ENCODE measurements around the gene TNRC6C. TPM values are rescaled to one million over a fixed set of nuclear protein-coding genes. Genes with fewer than 3 reads are reported as not detected.
"Not testable (repeated sequence)": the region's sequence is repeated elsewhere in the genome, so short reads cannot be mapped to it uniquely, and the experiment has no call there.

TNRC6C gene
- total RNA-seq, 1 donor from 2014 or later = 27.0 TPM

- DNase-seq (ENCODE audit: low spot score in 2 of 2, unreplicated experiment in 2 of 2) = no peak
These were observed 23.4 kb upstream of the TNRC6C start for GRCh38 chr17:77935121-77935571.

GRCh38 chr17:77935744-77936143 lies 22.8 kb upstream of the TNRC6C start:
- DNase-seq (ENCODE audit: low spot score in 2 of 2, unreplicated experiment in 2 of 2); H3K9me3 Mint-ChIP-seq; H3K4me3 Mint-ChIP-seq; H3K36me3 Mint-ChIP-seq; H3K27ac Mint-ChIP-seq: not testable (repeated sequence)
- Mint-ChIP-seq H3K27me3 (ENCODE audit: low read depth) (peaks cover 25% of the 10 kb centered on the region), H3K4me1 (peaks cover 24% of the 10 kb centered on the region)

More at GRCh38 chr17:77935121-77935571, 23.4 kb upstream of the TNRC6C start:
- Mint-ChIP-seq H3K36me3 (no peaks in the 10 kb centered on the region), H3K9me3 (no peaks in the 10 kb centered on the region), H3K27ac (peak overlapping the region; percentile 21), H3K4me3 (peak overlapping the region; percentile 6), H3K27me3 (ENCODE audit: low read depth) (peaks cover 23% of the 10 kb centered on the region), H3K4me1 (peaks cover 24% of the 10 kb centered on the region)
- no peak for TF ChIP-seq CTCF (IDR thresholded peaks at IDR 0.05; ENCODE audit: unreplicated experiment)

- peaks cover 21% of the 10 kb centered on the region for H3K27me3 Mint-ChIP-seq (ENCODE audit: low read depth)
- DNase-seq (ENCODE audit: low spot score in 2 of 2, unreplicated experiment in 2 of 2) = no peak
- no peak for TF ChIP-seq CTCF (IDR thresholded peaks at IDR 0.05; ENCODE audit: unreplicated experiment)
- no peaks in the 10 kb centered on the region for H3K9me3 Mint-ChIP-seq
- peaks cover 17% of the 10 kb centered on the region for H3K4me1 Mint-ChIP-seq
- H3K27ac Mint-ChIP-seq = no peak overlapping the region
- H3K36me3 Mint-ChIP-seq = no peaks in the 10 kb centered on the region
- H3K4me3 Mint-ChIP-seq = no peak overlapping the region
These were observed 21.6 kb upstream of the TNRC6C start for GRCh38 chr17:77936881-77937280.

- Mint-ChIP-seq H3K9me3 (no peaks in the 10 kb centered on the region), H3K36me3 (no peaks in the 10 kb centered on the region), H3K27me3 (ENCODE audit: low read depth) (peaks cover 20% of the 10 kb centered on the region), H3K27ac (no peak overlapping the region), H3K4me3 (no peak overlapping the region), H3K4me1 (peaks cover under 1% of the 10 kb centered on the region)
- TF ChIP-seq CTCF (IDR thresholded peaks at IDR 0.05; ENCODE audit: unreplicated experiment) = no peak
- DNase-seq (ENCODE audit: low spot score in 2 of 2, unreplicated experiment in 2 of 2) = no peak
These were observed 17.5 kb upstream of the TNRC6C start for GRCh38 chr17:77941004-77941403.

- no peak for DNase-seq (ENCODE audit: low spot score in 2 of 2, unreplicated experiment in 2 of 2)
- no peak overlapping the region for H3K27ac Mint-ChIP-seq
- no peaks in the 10 kb centered on the region for H3K36me3 Mint-ChIP-seq
- TF ChIP-seq CTCF (IDR thresholded peaks at IDR 0.05; ENCODE audit: unreplicated experiment) = no peak
- no peaks in the 10 kb centered on the region for H3K4me1 Mint-ChIP-seq
- H3K9me3 Mint-ChIP-seq = no peaks in the 10 kb centered on the region
- no peak overlapping the region for H3K4me3 Mint-ChIP-seq
- peaks cover 20% of the 10 kb centered on the region for H3K27me3 Mint-ChIP-seq (ENCODE audit: low read depth)
These were observed 16.2 kb upstream of the TNRC6C start for GRCh38 chr17:77942112-77942988.

GRCh38 chr17:77943971-77944370 lies 14.5 kb upstream of the TNRC6C start:
- no peak for DNase-seq (ENCODE audit: low spot score in 2 of 2, unreplicated experiment in 2 of 2)
- Mint-ChIP-seq H3K4me3 (no peak overlapping the region), H3K27ac (no peak overlapping the region), H3K27me3 (ENCODE audit: low read depth) (peaks cover 20% of the 10 kb centered on the region), H3K9me3 (peaks cover 7% of the 10 kb centered on the region), H3K36me3 (no peaks in the 10 kb centered on the region), H3K4me1 (no peaks in the 10 kb centered on the region)
- no peak for TF ChIP-seq CTCF (IDR thresholded peaks at IDR 0.05; ENCODE audit: unreplicated experiment)
